DMS79 (cell line): ENCODE results near the gene ORC2.
"Not testable (repeated sequence)": the region's sequence is repeated elsewhere in the genome, so short reads cannot be mapped to it uniquely, and the experiment has no call there.

Experiments
- DNase-seq: peaks from one replicate; lab custom pipeline; 2025; lab: John Stamatoyannopoulos, UW

The ORC2 gene

GRCh38 chr2:200930947-200931626 lies 32.4 kb downstream of the ORC2 start:
- no peak for DNase-seq

- no peak for DNase-seq
Measured at GRCh38 chr2:200929334-200930249, 33.9 kb downstream of the ORC2 start.

GRCh38 chr2:200922439-200922838 lies 41.0 kb downstream of the ORC2 start:
- no peak for DNase-seq

GRCh38 chr2:200913654-200914053 lies 49.8 kb downstream of the ORC2 start:
- DNase-seq, result no peak

- no peak for DNase-seq
Measured at GRCh38 chr2:200909958-200910357, 53.5 kb downstream of the ORC2 start.

GRCh38 chr2:200905618-200906296 lies 57.7 kb downstream of the ORC2 start:
- peak; percentile 7 for DNase-seq

GRCh38 chr2:200901459-200902072 lies 61.9 kb downstream of the ORC2 start:
- peak; percentile 22 for DNase-seq

- no peak for DNase-seq
Measured at GRCh38 chr2:200899482-200899881, 64.0 kb downstream of the ORC2 start.

GRCh38 chr2:200888704-200889625 lies 74.5 kb downstream of the ORC2 start, which contains the start of the genes NIF3L1 and PPIL3:
Gene NIF3L1, plus strand, starts transcription at chr2:200889371. Its CDS starts 2,573 bp downstream, at chr2:200891944.
Gene PPIL3, minus strand, starts transcription at chr2:200889077. Its CDS starts 1,462 bp downstream, at chr2:200887615.
- DNase-seq, result peak; percentile 96

GRCh38 chr2:200881715-200882249 lies 81.7 kb downstream of the ORC2 start:
- DNase-seq, result not testable (repeated sequence)

- DNase-seq, result no peak
Measured at GRCh38 chr2:200878289-200878880, 85.1 kb downstream of the ORC2 start.

- DNase-seq, result no peak
Measured at GRCh38 chr2:200877443-200877842, 86.0 kb downstream of the ORC2 start.

GRCh38 chr2:200873560-200873959 lies 89.9 kb downstream of the ORC2 start:
- DNase-seq, result no peak

GRCh38 chr2:200871151-200871550 lies 92.3 kb downstream of the ORC2 start:
- DNase-seq, result no peak

- no peak for DNase-seq
Measured at GRCh38 chr2:200869014-200869413, 94.4 kb downstream of the ORC2 start.

- peak; percentile 84 for DNase-seq
Measured at GRCh38 chr2:200864176-200865034, 99.1 kb downstream of the ORC2 start, which contains the start of gene CLK1. Gene CLK1, minus strand, starts transcription at chr2:200864658. Its CDS starts 2,796 bp downstream, at chr2:200861862.

- DNase-seq, result peak; percentile 44
Measured at GRCh38 chr2:200863782-200864175, 99.7 kb downstream of the ORC2 start.

GRCh38 chr2:200862532-200863000 lies 100.9 kb downstream of the ORC2 start:
- peak; percentile 37 for DNase-seq

GRCh38 chr2:200861617-200862155 lies 101.8 kb downstream of the ORC2 start:
- no peak for DNase-seq
